Measurements from ENCODE around the gene CAPZB.

CAPZB gene

DNA sequence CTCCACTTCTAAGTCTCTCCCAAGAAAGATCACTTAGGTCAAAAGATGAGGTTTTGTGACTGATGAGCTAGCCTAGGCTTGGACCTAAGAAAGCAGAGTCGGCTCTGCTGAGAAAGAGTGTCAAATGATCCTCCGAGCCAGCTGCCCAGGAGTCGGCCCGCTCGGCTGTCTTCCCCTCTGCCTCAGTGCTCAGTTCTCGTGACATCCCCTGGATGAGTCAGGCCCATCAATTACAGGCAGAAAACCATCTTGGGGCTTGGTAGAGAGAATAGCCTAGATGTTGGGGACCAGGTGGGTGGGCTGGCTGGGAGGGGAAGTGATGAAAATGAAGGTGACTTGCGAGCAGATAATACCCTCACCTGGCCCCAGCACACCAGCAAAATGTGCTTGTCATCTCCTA is 112.7 kb downstream of the CAPZB start:
- Histone ChIP-seq H3K79me2 (ENCODE audit: insufficient read depth, low read length) (no peaks in the 10 kb centered on the region), H3K27me3 (ENCODE audit: low read length) (no peaks in the 10 kb centered on the region), H3K36me3 (ENCODE audit: low read length) (no peaks in the 10 kb centered on the region), H3K9ac (ENCODE audit: low read length) (no peak overlapping the region), H3K9me2 (replicated peaks; ENCODE audit: insufficient read depth, low read length) (no peaks in the 10 kb centered on the region), H3K27ac (ENCODE audit: low read depth, low read length) (no peak overlapping the region), H3K9me3 (ENCODE audit: insufficient read depth, low read length) (no peaks in the 10 kb centered on the region), H3K4me2 (ENCODE audit: low read depth, low read length, poor library complexity, severe bottlenecking) (no peak overlapping the region), H4K20me1 (ENCODE audit: low read depth, low read length) (no peaks in the 10 kb centered on the region), H2AFZ (ENCODE audit: low read depth, low read length, severe bottlenecking) (no peak overlapping the region), H3F3A (ENCODE audit: insufficient read depth) (no peaks in the 10 kb centered on the region), H3K4me3 (ENCODE audit: insufficient read depth, low read length, poor library complexity, severe bottlenecking) (no peak overlapping the region)
- TF ChIP-seq CTCF (IDR thresholded peaks at IDR 0.05; ENCODE audit: insufficient read depth, low read length, poor library complexity, severe bottlenecking) (no peak), EZH2phosphoT487 (conservative IDR thresholded peaks at IDR 0.05; ENCODE audit: low read length) (no peak)

- Histone ChIP-seq H3K79me2 (ENCODE audit: insufficient read depth, low read length) (no peaks in the 10 kb centered on the region), H3K27ac (ENCODE audit: low read depth, low read length) (no peak overlapping the region), H3K9me3 (ENCODE audit: insufficient read depth, low read length) (no peaks in the 10 kb centered on the region), H3K27me3 (ENCODE audit: low read length) (no peaks in the 10 kb centered on the region), H4K20me1 (ENCODE audit: low read depth, low read length) (no peaks in the 10 kb centered on the region), H2AFZ (ENCODE audit: low read depth, low read length, severe bottlenecking) (no peak overlapping the region), H3K9ac (ENCODE audit: low read length) (no peak overlapping the region), H3K36me3 (ENCODE audit: low read length) (no peaks in the 10 kb centered on the region), H3K4me2 (ENCODE audit: low read depth, low read length, poor library complexity, severe bottlenecking) (no peak overlapping the region), H3F3A (ENCODE audit: insufficient read depth) (no peaks in the 10 kb centered on the region), H3K4me3 (ENCODE audit: insufficient read depth, low read length, poor library complexity, severe bottlenecking) (no peak overlapping the region), H3K9me2 (replicated peaks; ENCODE audit: insufficient read depth, low read length) (no peaks in the 10 kb centered on the region)
- TF ChIP-seq CTCF (IDR thresholded peaks at IDR 0.05; ENCODE audit: insufficient read depth, low read length, poor library complexity, severe bottlenecking) (no peak), EZH2phosphoT487 (conservative IDR thresholded peaks at IDR 0.05; ENCODE audit: low read length) (no peak)
These were observed 113.2 kb downstream of the CAPZB start for GRCh38 chr1:19372136-19372514.

DNA sequence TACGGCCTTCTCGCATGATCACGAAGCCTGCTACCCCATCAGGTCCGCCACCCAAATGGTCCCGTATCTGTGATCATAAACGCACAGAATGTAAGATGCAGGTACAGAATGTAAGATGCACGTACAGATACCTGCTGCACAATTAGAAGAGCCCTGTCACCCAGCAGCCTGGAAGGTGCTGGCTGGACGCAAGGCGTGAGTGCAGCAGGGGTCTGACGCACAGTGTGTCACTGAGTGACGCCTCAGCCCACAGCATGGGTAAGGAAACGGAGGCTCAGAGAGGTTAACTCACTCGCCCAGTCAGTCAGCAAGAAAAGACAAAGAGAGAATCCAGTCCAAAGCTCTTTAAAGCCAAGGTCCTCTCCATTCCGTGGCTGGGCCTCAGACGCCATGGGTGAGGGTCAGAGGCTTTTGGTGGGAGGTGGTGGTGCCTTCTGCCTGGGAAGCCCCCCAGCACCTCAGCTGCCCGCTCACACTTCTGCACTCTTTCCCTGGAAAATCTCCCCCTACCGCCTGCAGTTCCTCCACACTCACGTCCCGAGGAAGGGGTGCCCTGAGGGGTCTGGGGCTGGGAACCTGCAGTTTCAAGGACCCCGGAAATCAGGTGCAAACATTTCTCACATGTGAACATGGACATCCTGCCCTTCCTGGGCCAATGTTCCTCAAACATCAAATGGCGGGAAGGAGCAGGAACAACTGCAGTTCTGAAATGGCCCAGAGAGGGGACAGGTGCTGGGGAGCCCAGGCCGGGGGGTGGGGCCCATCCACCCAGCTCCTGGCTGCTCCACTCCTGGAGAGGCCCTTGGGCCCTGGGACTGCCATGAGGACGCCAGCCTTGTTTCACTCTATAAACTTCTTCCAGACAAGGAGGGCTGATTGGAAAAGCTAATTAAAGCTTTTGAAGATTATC is 113.9 kb downstream of the CAPZB start:
- H3K9me2 ChIP-seq (replicated peaks; ENCODE audit: insufficient read depth, low read length) = no peaks in the 10 kb centered on the region
- no peaks in the 10 kb centered on the region for H3K36me3 ChIP-seq (ENCODE audit: low read length)
- no peak for TF ChIP-seq CTCF (IDR thresholded peaks at IDR 0.05; ENCODE audit: insufficient read depth, low read length, poor library complexity, severe bottlenecking)
- TF ChIP-seq EZH2phosphoT487 (conservative IDR thresholded peaks at IDR 0.05; ENCODE audit: low read length) = no peak
- no peaks in the 10 kb centered on the region for H3K79me2 ChIP-seq (ENCODE audit: insufficient read depth, low read length)
- H3K4me3 ChIP-seq (ENCODE audit: insufficient read depth, low read length, poor library complexity, severe bottlenecking) = no peak overlapping the region
- no peaks in the 10 kb centered on the region for H3F3A ChIP-seq (ENCODE audit: insufficient read depth)
- no peak overlapping the region for H3K27ac ChIP-seq (ENCODE audit: low read depth, low read length)
- H3K9me3 ChIP-seq (ENCODE audit: insufficient read depth, low read length) = no peaks in the 10 kb centered on the region
- no peak overlapping the region for H2AFZ ChIP-seq (ENCODE audit: low read depth, low read length, severe bottlenecking)
- H4K20me1 ChIP-seq (ENCODE audit: low read depth, low read length) = no peaks in the 10 kb centered on the region
- no peak overlapping the region for H3K9ac ChIP-seq (ENCODE audit: low read length)
- no peak overlapping the region for H3K4me2 ChIP-seq (ENCODE audit: low read depth, low read length, poor library complexity, severe bottlenecking)
- no peaks in the 10 kb centered on the region for H3K27me3 ChIP-seq (ENCODE audit: low read length)
